HG02798 (cell line): ENCODE results near the gene RGL4.
"Not testable (repeated sequence)": the region's sequence is repeated elsewhere in the genome, so short reads cannot be mapped to it uniquely, and the experiment has no call there.

Source experiments
- ATAC-seq: cut with Tn5 transposase; IDR thresholded peaks from one replicate; pipeline ENCODE4 v1.9.1; 2021; ENCODE audit warnings: mild to moderate bottlenecking; ENCODE audit not compliant: unreplicated experiment, poor library complexity

RGL4 gene, protein sequence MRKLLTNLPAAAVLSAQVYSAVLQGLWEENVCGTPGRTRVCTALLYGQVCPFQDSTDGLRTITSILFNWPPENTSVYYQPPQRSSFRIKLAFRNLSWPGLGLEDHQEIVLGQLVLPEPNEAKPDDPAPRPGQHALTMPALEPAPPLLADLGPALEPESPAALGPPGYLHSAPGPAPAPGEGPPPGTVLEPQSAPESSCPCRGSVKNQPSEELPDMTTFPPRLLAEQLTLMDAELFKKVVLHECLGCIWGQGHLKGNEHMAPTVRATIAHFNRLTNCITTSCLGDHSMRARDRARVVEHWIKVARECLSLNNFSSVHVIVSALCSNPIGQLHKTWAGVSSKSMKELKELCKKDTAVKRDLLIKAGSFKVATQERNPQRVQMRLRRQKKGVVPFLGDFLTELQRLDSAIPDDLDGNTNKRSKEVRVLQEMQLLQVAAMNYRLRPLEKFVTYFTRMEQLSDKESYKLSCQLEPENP

DNA sequence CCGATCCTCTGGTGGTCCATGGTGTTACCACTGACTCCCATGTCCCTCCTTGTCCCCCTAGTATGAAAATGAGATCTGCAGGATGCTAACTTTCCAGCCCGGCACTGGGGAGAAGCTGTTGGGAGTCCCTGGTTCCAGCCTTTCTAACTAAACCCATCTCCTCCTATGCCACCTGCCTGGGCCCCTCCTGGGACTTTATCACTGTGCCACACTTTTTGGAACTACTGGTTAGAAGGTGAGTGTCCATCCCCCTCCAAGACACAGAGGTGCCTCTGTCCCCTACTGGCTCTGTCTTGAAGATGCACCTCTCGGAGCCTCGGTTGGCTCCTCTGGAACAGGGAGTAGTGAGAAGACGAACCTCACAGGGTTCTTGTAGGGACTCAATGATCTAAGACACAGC is at the start of gene RGL4:
TSS of gene RGL4 (plus strand) at position 301 of the 400 bp plus-strand sequence. CDS start 1,018 bp downstream, outside the sequence.
- ATAC-seq: no peak

DNA sequence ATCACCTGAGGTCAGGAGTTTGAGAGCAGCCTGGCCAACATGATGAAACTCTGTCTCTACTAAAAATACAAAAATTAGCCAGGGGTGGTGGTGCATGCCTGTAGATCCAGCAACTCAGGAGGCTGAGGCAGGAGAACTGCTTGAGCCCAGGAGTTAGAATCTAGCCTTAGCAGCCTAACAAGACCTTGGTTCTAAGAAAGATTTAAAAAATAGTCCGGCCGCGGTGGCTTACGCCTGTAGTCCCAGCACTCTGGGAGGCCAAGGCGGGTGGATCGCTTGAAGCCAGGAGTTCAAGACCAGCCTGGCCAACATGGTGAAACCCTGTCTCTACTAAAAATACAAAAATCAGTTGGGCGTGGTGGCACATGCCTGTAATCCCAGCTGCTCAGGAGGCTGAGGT is 44.3 kb upstream of the RGL4 start:
- ATAC-seq: not testable (repeated sequence)

DNA sequence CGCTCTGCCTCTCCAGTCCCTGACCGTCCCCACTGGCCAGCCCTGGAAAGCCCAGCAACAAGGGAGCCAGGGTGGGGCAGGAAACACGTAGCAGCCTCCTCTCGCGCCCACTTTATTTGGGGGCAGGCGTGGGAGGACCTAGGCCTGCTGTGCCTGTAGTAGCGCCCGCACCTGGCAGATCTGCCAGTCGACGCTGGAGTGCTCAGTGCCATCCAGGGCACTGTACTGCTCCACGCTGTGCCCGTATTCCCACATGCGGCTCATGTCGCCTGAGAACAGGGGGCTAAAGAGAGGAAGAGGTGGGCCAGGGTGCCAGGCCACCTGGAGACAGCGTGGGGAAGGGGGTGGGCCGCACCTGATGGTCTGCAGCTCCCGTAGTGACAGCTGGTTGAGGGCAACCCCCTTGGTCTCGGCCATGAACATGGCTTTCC is 41.7 kb upstream of the RGL4 start:
- no peak for ATAC-seq

DNA sequence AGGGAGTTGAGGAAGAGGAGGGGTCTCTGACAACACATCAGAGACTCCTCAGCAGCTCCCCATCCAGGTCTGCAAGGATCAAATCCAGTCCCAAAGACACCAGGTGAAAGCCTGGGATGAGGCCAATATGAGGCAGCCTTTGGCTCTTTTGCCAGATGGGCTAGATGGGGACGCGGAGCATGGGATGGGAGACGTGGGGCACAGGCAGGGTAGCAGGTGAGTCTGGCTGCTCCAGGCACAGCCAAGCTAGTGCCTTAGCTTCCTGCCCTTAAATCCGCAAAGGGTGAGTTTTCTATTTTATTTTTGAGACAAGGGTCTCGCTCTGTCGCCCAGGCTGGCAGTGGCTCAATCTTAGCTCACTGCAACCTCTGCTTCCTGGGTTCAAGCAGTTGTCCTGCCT is 39.1 kb upstream of the RGL4 start:
- no peak for ATAC-seq

DNA sequence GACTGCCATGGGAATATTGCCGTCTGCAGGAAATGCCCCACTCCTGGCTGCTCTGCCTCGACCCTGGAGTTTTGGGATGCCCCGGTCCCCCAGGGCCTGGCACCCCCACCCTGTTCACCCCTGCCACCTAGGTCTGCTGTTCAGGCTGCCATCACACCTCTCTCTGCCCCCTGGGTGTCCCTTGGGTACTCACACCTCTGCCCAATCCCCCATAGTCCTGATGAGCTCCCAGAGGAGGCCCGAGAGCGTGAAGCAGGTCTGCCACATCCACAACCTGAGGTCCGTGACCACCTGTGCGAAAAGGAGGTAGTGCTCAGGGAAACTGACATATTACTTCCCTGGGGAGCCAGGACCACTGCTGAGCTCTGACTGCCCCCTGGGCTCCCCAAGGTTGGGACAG is 38.5 kb upstream of the RGL4 start:
- ATAC-seq: no peak

DNA sequence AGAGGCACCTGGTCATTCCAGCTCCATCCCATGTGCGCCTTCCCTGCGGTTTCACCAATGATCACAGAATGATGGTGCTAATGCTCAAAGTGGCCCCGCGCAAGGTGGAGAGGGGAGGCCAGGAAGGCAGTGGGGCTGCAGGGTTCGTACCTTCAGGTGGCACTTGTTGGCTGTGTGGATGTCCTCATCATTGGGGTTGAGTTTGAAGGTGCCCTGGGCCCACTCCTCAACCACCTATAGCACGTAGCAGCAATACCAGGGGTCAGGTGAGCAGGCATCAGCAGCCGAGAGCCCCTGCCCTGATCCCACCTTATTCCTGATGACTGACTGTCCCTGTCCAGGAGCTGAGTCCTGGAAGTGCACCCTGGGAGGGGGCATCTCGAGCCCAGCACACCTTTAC is 38.1 kb upstream of the RGL4 start:
- ATAC-seq: no peak

DNA sequence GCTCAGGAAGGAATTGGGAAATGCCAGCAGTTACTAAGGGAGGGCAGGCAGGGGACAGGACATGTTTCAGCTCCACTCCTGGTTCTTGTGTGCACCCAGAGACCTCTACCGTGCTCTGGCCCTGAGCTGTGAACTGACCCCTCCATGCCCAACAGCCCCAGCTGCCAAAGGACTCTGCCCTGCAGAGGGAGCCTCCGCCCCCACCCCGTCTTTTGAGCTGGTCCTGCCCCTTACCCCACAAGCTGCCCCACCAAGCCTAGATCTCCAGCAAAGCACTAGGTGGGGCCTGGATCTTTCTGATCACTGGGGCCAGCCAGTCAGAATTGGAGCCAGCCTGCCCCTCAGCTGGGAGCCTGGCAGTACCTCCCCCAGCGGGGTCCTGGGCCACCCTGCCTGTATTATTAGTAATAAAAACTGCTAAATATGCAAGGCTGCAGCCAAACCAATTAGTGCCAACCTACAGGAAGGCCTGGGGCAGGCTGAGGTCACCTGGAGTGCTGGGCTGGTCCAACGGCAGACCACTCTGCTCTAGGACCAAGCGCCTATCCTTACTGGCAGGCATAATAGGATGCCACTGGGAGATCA is 34.8 kb upstream of the RGL4 start:
- ATAC-seq: no peak

DNA sequence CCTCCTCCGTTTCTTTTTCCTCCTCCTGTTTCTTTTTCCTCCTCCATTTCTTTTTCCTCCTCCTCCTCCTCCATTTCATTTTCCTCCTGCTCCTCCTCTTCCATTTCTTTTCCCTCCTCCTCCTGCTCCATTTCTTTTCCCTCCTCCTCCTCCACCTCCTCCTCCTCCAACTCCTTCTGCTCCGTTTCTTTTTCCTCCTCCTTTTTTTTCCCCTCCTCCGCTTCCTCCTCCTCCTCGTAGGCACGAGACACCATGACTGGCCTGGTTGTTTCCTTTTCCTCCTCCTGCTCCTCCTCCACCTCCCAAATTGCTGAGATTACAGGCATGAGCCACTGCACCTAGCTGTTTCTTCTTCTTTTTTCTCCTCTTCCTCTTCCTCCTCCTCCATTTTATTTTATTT is 33.1 kb upstream of the RGL4 start:
- no peak for ATAC-seq

DNA sequence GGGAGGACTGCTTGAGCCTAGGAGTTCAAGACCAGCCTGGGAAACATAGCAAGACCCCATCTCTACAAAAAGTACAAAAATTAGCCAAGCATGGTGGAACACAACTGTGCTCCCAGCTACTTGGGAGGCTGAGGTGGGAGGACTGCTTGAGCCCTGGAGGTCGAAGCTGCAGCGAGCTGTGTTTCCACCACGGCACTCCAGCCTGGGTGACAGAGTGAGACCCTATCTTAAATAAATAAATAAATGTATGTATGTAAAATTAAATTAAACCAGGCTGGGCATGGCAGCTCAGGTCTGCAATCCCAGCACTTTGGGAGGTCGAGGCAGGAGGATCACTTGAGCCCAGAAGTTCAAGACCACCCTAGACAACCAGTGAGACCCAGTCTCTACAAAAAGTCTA is 30.4 kb upstream of the RGL4 start:
- ATAC-seq: not testable (repeated sequence)

DNA sequence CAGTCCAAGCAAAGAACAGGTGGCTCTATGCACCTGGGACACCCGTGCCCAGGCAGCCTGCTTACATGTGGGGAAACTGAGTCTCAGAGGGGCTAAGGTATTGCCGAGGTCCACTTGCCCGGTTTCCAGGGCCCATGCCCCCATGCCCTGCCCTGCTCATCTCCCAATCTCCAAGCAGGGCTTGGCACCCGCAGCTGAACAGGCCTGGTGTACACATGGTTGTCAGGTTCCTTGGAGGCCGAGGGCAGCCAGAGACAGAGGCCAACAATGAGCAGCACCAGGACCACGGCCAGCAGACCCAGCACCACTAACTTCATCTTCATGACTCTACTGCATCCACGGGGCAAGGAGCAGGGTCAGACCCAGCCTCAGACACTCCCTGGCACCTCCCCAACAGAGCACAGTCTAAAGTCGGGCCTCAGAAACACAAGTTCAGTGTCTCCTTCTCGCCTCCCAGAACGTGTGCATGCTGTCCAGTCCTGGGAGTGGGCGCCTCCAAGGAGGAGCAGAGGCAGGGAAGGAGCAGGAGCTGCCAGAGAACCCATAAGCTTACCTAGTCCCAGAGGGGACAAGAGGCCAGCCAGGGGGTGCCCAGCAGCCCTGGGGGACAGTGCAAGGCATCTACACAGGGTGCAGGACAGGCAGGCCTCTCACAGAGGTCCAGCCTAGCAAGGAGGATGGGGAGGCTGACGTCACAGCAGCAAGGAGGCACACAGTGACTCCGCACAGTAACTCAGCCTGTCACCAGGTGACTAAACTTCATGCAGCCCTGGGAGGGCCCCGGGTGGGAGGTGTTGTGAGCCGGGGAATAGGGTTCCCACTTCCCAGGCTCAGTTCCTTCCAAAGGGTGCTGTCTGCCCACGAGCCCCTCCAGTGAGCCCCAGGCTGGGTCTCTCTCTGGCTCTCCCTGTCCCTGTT is 20.2 kb upstream of the RGL4 start:
- no peak for ATAC-seq

DNA sequence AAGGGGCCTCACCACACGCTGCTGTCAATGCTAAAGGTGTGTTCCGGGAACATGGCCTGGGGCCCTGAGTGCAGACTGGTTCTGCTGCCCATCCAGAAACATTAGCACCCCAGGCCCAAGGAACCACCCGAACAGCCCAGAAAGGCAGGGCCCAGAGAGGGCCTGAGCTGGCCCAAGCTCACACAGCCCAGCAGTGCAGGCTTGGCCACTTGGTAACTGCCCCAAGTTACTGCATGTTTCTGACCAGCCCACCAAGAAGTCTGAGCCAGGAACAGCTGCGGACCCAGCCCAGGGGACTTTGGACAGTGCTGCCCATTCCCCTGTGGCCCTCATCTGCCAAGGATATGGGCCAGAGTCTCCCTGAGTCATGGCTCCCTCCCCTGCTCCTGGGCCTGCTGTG is 19.4 kb upstream of the RGL4 start:
- not testable (repeated sequence) for ATAC-seq

DNA sequence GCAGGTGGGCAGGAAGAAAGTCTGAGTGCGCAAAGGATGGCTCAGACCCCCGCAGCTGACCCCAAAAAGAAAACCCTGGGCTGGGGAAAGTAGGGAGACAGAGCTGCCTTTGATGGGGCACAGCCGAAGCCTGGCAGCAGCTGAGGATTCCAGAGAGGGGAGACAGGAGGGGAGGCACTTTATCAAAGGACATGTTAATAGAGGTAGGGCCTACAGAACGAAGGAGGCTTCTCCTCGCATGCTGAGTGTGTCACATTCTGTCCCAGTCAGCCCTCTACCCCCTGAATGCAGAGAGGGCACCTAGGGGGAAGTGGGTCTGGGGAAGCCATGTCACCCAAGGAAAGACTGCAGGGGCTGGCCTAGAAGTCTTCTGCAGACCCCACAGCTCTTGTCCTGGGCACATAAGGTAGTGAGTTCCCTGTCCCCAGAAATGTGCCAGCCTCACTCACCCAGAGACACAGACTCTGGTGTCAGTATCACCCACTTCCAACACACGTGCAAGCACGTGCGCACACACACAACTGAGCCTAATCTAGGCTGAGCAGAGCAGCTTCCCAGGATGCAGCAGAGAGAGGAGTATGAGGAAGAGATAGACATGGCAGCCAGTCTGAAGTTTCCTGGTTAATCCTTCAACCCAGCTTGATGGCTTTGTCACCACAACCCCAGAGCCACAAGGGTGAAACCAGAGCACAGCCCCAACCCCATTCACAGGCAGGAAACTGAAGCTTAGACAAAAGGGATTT is 18.3 kb upstream of the RGL4 start:
- not testable (repeated sequence) for ATAC-seq

DNA sequence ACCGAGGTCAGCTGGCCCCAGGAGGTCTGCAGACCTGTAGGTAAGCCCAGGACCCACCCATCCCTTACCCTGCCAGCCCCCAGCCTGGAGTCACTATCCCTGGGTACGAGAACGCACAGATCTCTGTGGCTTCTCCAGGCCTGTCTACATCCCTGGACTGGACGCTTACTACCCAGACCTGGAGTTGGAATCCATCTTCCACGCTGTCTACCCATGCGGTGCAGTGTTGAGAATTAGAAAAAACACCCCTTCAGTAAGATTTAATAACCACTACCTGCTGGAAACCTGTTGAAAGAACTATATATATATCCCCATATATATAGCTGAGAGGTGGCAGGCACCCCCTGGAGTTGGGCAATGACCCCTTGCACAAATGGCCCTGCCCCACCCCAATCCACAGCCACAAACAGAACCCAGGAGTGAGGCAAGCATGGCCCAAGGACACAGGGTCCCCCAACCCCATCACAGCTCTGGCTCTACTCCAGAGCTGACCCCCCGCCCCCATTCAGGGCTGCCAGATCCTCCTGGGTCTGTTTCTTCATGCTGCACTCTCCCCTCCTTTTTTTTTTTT is 17.7 kb upstream of the RGL4 start:
- ATAC-seq: no peak

DNA sequence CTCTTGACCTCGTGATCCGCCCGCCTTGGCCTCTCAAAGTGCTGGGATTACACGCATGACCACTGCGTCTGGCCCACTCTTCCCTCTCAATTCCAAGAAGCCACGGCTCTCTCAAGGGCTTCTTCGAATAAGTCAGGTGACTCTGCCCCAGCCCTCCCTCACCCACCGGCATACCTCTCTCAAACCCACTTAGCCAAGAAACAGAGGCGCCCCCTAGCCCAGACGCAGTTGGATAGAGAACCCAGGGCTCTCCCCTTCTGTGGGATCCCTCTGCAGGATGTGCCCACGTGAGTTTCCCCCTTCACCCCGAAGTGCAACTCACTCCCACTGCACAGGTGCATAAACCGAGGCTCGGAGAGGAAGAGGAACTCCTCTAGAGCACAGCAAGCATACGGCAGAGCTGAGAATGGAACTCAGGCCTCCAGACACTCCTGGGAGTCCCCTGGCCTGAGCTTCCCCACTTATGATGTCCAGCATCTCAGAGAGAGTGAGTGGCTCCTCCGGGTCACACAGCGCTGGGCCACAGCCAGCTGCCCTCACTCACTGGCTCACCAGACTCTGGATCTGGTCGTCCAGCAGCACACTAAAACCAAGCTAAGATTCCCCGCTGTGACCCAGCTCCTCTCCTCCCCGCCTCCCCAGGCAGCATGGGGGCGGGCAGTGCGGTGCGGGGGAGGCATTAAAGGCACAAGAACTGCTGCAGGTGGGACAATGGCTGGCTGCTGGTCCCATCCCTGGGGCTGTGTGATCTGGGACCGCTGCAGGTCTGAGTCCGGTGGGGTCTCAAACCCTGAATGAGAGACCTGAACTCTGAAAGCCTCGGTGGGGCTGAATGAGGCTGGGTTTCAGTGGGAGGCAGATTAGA is 16.8 kb upstream of the RGL4 start:
- ATAC-seq: no peak

DNA sequence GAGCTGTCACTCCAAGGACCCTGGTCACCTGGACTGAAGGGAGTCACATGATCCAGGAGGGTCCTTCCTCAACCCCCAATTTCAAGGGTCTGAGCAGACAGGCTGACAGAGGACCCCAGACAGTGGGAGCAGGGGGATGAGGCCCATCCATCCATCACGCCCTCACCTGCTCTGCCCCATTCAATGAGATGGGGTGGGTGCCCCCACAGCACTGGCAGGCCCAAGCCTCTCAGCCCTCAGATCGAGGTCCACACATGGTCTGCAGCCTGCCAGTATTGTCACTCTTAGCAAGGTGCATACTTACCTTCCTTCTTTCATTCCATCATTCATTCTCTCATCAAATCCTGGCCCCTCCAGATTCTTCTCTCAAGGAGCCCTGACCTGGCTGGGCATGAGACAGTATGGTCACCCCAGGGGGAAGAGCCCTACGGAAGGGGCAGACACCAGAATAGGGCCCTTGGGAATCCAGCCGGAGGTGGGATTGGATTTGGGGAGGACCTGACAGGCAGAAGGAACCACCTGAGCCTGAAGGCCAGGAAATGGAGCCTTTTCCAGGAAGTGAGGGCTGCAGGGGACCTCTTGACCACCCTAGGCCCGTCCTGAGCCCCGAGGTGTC is 15.8 kb upstream of the RGL4 start:
- ATAC-seq: not testable (repeated sequence)

DNA sequence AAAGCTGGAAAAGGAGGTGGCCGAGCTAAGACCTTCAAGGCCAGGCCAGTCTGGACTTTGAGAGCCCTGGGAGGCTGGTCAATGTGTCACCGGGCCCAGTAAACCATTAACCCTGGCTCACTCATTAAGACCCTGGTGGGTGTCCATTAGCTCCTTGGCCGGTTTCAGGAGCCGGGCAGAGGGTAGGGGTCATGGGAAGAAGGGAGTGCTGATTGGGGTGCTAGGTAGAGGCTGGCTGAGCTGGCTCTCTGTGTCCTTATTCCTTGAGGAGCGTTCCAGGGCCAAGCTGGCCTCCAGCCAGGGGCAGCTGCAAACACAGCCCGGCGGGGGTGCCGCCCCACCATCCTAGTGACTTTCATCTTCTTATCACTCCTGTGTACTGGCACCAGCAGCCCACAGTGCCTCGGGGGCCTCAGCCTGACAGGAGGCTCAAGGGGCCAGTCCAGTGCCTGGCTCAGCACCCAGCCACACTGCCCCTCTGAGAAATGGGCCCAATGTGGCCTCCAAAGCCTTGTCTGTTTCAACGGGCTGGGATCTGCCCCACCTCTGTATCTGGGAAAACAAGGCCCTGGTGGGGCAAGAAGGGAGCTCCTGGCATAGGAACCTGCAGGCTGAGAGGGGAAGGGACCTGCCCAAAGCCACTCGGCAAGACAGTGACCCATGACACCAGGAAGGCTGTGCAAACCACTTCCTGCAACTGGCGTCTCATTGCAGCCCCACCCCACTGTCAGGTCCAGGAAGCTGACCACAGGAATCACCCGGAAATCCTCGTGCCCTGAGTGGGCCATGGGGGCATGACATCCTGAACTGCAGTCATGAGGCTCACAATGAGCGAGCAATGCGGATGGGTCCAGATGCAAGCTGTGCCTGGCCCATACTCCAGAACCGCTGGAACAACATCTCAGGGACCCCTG is 15.1 kb upstream of the RGL4 start:
- ATAC-seq: no peak
